ENCODE measurements around the gene KRT2.
A peak's percentile ranks its signal among the peaks of the same experiment; 100 is the strongest.

Gene KRT2

GRCh38 chr12:52669426-52669825 is 17.4 kb upstream of the KRT2 start:
- DNase-seq (ENCODE audit: low read depth) = no peak
- TF ChIP-seq, protein P1, sequence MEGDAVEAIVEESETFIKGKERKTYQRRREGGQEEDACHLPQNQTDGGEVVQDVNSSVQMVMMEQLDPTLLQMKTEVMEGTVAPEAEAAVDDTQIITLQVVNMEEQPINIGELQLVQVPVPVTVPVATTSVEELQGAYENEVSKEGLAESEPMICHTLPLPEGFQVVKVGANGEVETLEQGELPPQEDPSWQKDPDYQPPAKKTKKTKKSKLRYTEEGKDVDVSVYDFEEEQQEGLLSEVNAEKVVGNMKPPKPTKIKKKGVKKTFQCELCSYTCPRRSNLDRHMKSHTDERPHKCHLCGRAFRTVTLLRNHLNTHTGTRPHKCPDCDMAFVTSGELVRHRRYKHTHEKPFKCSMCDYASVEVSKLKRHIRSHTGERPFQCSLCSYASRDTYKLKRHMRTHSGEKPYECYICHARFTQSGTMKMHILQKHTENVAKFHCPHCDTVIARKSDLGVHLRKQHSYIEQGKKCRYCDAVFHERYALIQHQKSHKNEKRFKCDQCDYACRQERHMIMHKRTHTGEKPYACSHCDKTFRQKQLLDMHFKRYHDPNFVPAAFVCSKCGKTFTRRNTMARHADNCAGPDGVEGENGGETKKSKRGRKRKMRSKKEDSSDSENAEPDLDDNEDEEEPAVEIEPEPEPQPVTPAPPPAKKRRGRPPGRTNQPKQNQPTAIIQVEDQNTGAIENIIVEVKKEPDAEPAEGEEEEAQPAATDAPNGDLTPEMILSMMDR (conservative IDR thresholded peaks at IDR 0.05; ENCODE audit: low read depth, low read length) = no peak
- H3K4me3 ChIP-seq (ENCODE audit: low read depth, low read length) = no peak overlapping the region

- no peak for DNase-seq (ENCODE audit: low read depth)
- TF ChIP-seq, protein P1 (conservative IDR thresholded peaks at IDR 0.05; ENCODE audit: low read depth, low read length) = no peak
- H3K4me3 ChIP-seq (ENCODE audit: low read depth, low read length) = no peak overlapping the region
These were observed 15.9 kb upstream of the KRT2 start for GRCh38 chr12:52667931-52668330.

DNA sequence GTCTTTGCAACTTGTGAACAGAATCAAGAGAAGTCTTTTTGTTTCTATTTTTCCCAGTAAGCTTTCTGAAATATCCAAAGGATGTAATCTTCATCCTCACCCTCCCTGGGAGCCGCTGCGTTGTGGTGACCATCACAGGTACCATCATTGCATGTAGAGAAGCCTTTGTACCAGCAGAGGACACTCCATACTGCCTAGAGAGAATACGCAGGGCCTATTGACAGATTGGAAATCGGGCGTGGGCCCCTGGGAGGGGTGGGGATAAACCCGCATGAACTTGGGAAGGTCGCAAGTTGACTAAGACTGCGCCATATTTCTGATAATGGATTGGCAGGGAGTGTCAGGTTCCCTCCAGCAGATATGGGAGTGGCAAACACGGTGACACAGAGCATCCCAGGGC is 15.5 kb upstream of the KRT2 start:
- peak; percentile 10 for DNase-seq (ENCODE audit: low read depth)
- TF ChIP-seq, protein P1 (conservative IDR thresholded peaks at IDR 0.05; ENCODE audit: low read depth, low read length) = peak; percentile 48
- H3K4me3 ChIP-seq (ENCODE audit: low read depth, low read length) = no peak overlapping the region

GRCh38 chr12:52666471-52666870 is 14.5 kb upstream of the KRT2 start:
- no peak for DNase-seq (ENCODE audit: low read depth)
- TF ChIP-seq, protein P1 (conservative IDR thresholded peaks at IDR 0.05; ENCODE audit: low read depth, low read length) = no peak
- no peak overlapping the region for H3K4me3 ChIP-seq (ENCODE audit: low read depth, low read length)

DNA sequence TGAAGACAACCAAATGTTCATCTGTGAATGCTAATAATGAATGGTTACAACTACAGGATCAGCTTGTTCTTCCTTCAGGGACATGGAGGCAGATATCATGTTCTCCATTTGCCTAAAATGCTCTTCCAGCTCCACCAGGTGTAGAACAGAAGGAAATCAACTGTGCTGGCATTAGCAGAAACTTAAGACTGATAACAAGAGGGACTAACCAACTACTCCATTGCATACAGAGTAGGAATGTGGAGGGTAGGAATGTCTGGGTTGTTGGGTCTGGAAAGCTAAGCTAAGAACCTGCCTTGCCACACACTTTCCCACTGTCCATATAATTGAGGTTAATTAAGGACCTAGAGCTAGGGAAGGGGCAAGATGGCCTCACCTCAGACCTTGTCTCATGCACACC is 11.4 kb upstream of the KRT2 start:
- H3K4me3 ChIP-seq (ENCODE audit: low read depth, low read length) = no peak overlapping the region
- DNase-seq (ENCODE audit: low read depth) = no peak
- TF ChIP-seq, protein P1 (conservative IDR thresholded peaks at IDR 0.05; ENCODE audit: low read depth, low read length) = no peak

DNA sequence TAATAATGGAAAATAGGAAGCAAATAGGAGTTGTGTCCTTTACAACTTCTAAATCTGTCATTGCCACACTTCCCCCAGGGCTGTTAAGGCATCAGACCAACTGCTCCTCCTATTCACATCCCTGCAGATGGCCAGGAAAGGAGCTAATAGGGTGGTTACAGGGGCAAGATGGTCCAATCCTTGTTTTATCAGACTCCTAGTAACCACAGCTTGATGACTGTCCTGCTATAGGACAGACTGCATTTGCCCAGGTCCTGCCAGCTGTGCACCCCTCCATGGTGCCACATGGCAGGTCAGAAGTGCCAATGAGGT is 10.9 kb upstream of the KRT2 start:
- TF ChIP-seq, protein P1 (conservative IDR thresholded peaks at IDR 0.05; ENCODE audit: low read depth, low read length) = no peak
- H3K4me3 ChIP-seq (ENCODE audit: low read depth, low read length) = no peak overlapping the region
- no peak for DNase-seq (ENCODE audit: low read depth)

DNA sequence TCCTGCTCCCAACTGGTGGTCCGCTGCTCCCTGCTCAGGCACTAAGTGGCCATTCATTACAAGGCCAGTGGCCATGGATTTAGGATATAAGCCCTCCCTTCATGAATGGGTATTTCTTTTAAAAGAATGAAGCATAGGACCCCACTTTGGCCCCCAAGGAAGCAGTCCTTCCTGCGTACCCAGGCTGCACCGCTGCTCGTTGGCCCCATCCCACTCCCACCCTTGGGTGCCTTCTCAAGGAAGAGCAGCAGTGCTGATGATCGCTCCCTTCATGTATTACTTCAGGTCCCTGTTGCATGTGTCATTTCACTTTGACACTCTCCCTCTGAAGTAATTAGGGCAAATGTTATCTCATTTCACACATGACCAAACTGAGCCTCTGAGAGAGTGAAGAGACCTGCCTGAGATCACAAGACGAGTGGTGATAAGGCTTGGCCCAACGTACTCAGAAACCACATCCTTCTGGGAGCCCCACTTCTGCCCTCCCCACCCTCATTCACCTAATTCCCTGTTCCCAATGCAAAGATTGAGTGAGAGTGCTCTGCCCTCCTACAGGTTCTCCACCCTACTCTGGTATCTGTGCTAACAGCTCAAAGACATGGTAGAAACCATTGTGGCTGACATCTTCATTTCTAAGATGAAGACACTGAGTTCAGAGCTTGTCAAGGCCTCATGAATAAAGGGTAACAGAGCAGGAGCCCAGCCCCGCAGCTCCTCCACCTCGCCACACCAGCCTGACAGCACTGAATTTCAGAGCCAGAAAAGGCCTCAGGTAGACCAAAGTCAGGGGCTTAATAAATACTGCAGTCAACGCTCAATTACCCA is 10.3 kb upstream of the KRT2 start:
- no peak overlapping the region for H3K4me3 ChIP-seq (ENCODE audit: low read depth, low read length)
- TF ChIP-seq, protein P1 (conservative IDR thresholded peaks at IDR 0.05; ENCODE audit: low read depth, low read length) = no peak

More for the DNA sequence above, 10.3 kb upstream of the KRT2 start:
- no peak for DNase-seq (ENCODE audit: low read depth)
